Astrocyte (in vitro differentiated cells and primary cell): Measurements from ENCODE around the gene LINGO4. TPM values are rescaled to one million over a fixed set of nuclear protein-coding genes. Genes with fewer than 3 reads are reported as not detected.

Source experiments
- DNase-seq: peaks from one replicate; pipeline ENCODE4 v3.0.0-alpha.2; 2010; ENCODE audit warnings: low read depth
- FAIRE-seq: peaks from 2 replicates; lab custom pipeline; 2011; peaks lifted over from hg19 to GRCh38; lab: Jason Lieb, UNC
- H2AFZ ChIP-seq: 2 replicates; pipeline ENCODE4 v1.6.0; 2012; ENCODE audit warnings: low read depth, low read length, inconsistent platforms
- H3K27ac ChIP-seq: 2 replicates; pipeline ENCODE4 v1.5.1; 2011; ENCODE audit warnings: low read depth, low read length, inconsistent platforms
- H3K27me3 ChIP-seq: 2 replicates; pipeline ENCODE4 v1.6.0; 2011; ENCODE audit warnings: low read length, inconsistent platforms; ENCODE audit not compliant: insufficient read depth
- H3K36me3 ChIP-seq: 2 replicates; pipeline ENCODE4 v1.5.1; 2011; ENCODE audit warnings: low read length, inconsistent platforms; ENCODE audit not compliant: insufficient read depth
- H3K4me1 ChIP-seq: 2 replicates; pipeline ENCODE4 v1.5.1; 2011; ENCODE audit warnings: low read length, inconsistent platforms; ENCODE audit not compliant: insufficient read depth
- H3K4me2 ChIP-seq: 2 replicates; pipeline ENCODE4 v1.6.0; 2012; ENCODE audit warnings: low read length, inconsistent platforms
- H3K4me3 ChIP-seq: 2 replicates; pipeline ENCODE4 v1.5.1; 2011; ENCODE audit warnings: low read depth, mild to moderate bottlenecking, low read length, inconsistent platforms; ENCODE audit not compliant: insufficient read depth
- H3K79me2 ChIP-seq: 2 replicates; pipeline ENCODE4 v1.6.0; 2012; ENCODE audit warnings: mild to moderate bottlenecking, low read length, inconsistent platforms; ENCODE audit not compliant: insufficient read depth
- H3K9ac ChIP-seq: 2 replicates; pipeline ENCODE4 v1.6.0; 2012; ENCODE audit warnings: mild to moderate bottlenecking, low read length, inconsistent platforms
- H3K9me3 ChIP-seq: 2 replicates; pipeline ENCODE4 v1.5.1; 2012; ENCODE audit warnings: low read depth, mild to moderate bottlenecking, low read length, inconsistent platforms; ENCODE audit not compliant: insufficient read depth
- H4K20me1 ChIP-seq: 2 replicates; pipeline ENCODE4 v1.6.0; 2012; ENCODE audit warnings: low read length, inconsistent platforms; ENCODE audit not compliant: insufficient read depth
- H3K27ac Mint-ChIP-seq: one replicate; pipeline ENCODE4 v1.8.0; 2021; ENCODE audit warnings: mild to moderate bottlenecking, mixed read lengths; ENCODE audit not compliant: unreplicated experiment
- H3K27me3 Mint-ChIP-seq: one replicate; pipeline ENCODE4 v1.8.0; 2021; ENCODE audit warnings: low read depth, mixed read lengths; ENCODE audit not compliant: unreplicated experiment
- H3K36me3 Mint-ChIP-seq: one replicate; pipeline ENCODE4 v1.8.0; 2021; ENCODE audit warnings: low read depth, mixed read lengths; ENCODE audit not compliant: unreplicated experiment
- H3K4me1 Mint-ChIP-seq: one replicate; pipeline ENCODE4 v1.8.0; 2021; ENCODE audit warnings: low read depth, mixed read lengths; ENCODE audit not compliant: unreplicated experiment
- H3K4me3 Mint-ChIP-seq: one replicate; pipeline ENCODE4 v1.8.0; 2021; ENCODE audit warnings: mild to moderate bottlenecking, moderate library complexity, mixed read lengths; ENCODE audit not compliant: unreplicated experiment
- H3K9me3 Mint-ChIP-seq: one replicate; pipeline ENCODE4 v1.8.0; 2021; ENCODE audit warnings: mild to moderate bottlenecking, mixed read lengths; ENCODE audit not compliant: unreplicated experiment
- CTCF ChIP-seq: IDR thresholded peaks from 2 replicates; pipeline ENCODE4 v1.5.1; 2011; ENCODE audit warnings: low read depth, mild to moderate bottlenecking, inconsistent platforms, low read length, moderate library complexity; ENCODE audit not compliant: insufficient read depth
- EZH2 ChIP-seq: IDR thresholded peaks from 2 replicates; pipeline ENCODE4 v1.6.1; 2012; ENCODE audit warnings: mild to moderate bottlenecking, low read length, inconsistent platforms; ENCODE audit not compliant: insufficient read depth
- total RNA-seq: library from RNA; stranded (reverse); gene quantifications from 2 replicates; pipeline ENCODE4 v1.2.1, GENCODE V29; 2021

Gene LINGO4
- total RNA-seq, 1 donor from 2014 or later = not detected

GRCh38 chr1:151790940-151791651 is 14.1 kb downstream of the LINGO4 start:
- Mint-ChIP-seq H3K4me1 (peaks cover 7% of the 10 kb centered on the region), H3K9me3 (no peaks in the 10 kb centered on the region), H3K27ac (peak overlapping the region; percentile 96), H3K4me3 (peak overlapping the region; percentile 91), H3K36me3 (no peaks in the 10 kb centered on the region), H3K27me3 (no peaks in the 10 kb centered on the region)
- Histone ChIP-seq H3K36me3 (no peaks in the 10 kb centered on the region), H3K4me3 (peak overlapping the region; percentile 88), H3K27ac (no peak overlapping the region), H4K20me1 (no peaks in the 10 kb centered on the region), H2AFZ (peak overlapping the region; percentile 99), H3K4me2 (peak overlapping the region; percentile 93), H3K4me1 (peaks cover 6% of the 10 kb centered on the region), H3K9ac (peak overlapping the region; percentile 67), H3K9me3 (no peaks in the 10 kb centered on the region), H3K27me3 (peaks cover 3% of the 10 kb centered on the region), H3K79me2 (no peaks in the 10 kb centered on the region)
- DNase-seq = no peak
- no peak for FAIRE-seq
- TF ChIP-seq EZH2 (no peak), CTCF (no peak)

DNA sequence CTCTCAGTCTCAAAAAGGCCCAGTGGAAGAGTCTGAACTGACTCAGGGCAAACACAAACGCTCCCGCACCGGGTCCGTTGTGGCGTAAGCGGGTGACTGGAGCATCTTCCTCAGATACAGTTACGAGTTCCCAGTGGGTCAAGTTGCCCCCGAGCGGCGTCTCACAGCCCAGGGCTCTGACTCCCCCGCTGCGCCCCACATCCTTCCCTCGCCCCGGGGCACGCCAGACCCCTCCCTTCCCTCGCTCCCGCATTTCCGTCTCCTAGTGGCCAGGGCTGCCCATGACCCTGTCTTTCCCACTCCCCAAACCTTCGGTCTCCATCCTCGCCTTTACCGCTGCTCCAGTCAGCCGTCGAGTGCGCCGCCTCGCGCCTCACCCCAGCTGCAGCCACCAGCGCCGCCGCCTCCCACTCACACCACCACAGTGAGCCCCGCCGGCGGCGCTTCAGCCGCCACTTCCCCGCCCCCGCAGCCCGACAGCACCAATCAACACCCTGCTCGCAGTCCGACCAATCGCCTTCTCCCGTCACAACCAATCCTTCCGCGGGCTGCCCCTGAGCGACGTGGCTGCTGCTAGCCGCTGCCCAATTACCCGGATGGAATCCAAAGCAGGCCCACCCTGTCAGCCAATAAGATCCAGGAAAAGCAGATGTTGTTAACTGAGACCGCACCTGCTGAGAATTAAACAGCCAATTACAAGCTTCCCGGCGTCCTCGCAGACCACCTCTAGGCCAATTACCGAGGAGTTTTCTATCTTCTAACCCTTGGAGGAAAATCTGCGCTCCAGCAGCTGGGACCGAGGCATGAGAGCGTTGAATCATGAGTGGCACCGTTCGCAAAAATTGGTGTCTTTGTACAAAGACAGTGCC is 14.9 kb downstream of the LINGO4 start, which contains the start of gene TDRKH:
TDRKH (minus strand) TSS at position 430 of the 869 bp plus-strand sequence. CDS start 7,478 bp downstream, outside the sequence.
- no peaks in the 10 kb centered on the region for H3K9me3 Mint-ChIP-seq
- Histone ChIP-seq H3K27me3 (peaks cover 8% of the 10 kb centered on the region), H3K4me1 (peaks cover 6% of the 10 kb centered on the region), H3K9me3 (no peaks in the 10 kb centered on the region), H4K20me1 (no peaks in the 10 kb centered on the region), H3K4me3 (peak within 1 kb of the TSS; percentile 88), H3K9ac (peak within 1 kb of the TSS; percentile 67), H3K36me3 (no peaks in the 10 kb centered on the region), H3K79me2 (no peaks in the 10 kb centered on the region), H3K4me2 (peak within 1 kb of the TSS; percentile 93), H3K27ac (no peak within 1 kb of the TSS), H2AFZ (peak within 1 kb of the TSS; percentile 99)
- H3K4me3 Mint-ChIP-seq = peak within 1 kb of the TSS; percentile 91
- no peaks in the 10 kb centered on the region for H3K4me1 Mint-ChIP-seq
- TF ChIP-seq EZH2 (peak; percentile 79), CTCF (no peak)
- DNase-seq = peak; percentile 100
- H3K36me3 Mint-ChIP-seq = no peaks in the 10 kb centered on the region
- FAIRE-seq = peak; percentile 83
- H3K27me3 Mint-ChIP-seq = no peaks in the 10 kb centered on the region
- H3K27ac Mint-ChIP-seq = peak within 1 kb of the TSS; percentile 96
